ENCODE data around the gene GPR18. TPM values are rescaled to one million over a fixed set of nuclear protein-coding genes. Genes with fewer than 3 reads are reported as not detected.

Gene GPR18
- total RNA-seq, 4 donors from 2014 or later = not detected

DNA sequence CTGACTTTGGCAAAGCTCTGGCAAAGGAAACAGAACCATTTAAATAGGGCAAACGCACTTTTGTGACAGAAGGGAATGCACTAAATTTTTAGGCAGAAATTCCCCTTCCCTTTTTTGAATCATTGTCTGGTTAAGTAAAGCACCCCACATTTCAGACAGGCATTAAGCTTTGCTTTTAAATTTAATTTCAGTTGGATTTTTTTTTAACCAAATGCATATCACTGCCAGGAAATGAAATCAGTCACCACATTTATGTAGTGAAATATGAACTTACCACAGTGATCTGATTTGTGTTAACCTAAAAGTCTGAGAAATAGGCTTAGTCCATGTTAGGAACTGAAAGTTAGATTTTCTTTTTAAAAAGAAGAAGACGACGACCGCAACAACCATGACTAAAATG, 38.2 kb upstream of the GPR18 start:
- Histone ChIP-seq H3K36me3 (no peaks in the 10 kb centered on the region), H3K27me3 (no peaks in the 10 kb centered on the region), H3K4me1 (no peaks in the 10 kb centered on the region), H3K9me3 (no peaks in the 10 kb centered on the region), H3K27ac (no peak overlapping the region), H3K4me3 (no peak overlapping the region)
- DNase-seq (ENCODE audit: low spot score in 2 of 2) = no peak
- 74% methylated on average over 4 of the region's 4 CpGs for WGBS
- TF ChIP-seq EP300 (IDR thresholded peaks at IDR 0.05) (no peak), POLR2A (IDR thresholded peaks at IDR 0.05) (no peak), CTCF (IDR thresholded peaks at IDR 0.05) (no peak), POLR2AphosphoS5 (IDR thresholded peaks at IDR 0.05) (no peak)

DNA sequence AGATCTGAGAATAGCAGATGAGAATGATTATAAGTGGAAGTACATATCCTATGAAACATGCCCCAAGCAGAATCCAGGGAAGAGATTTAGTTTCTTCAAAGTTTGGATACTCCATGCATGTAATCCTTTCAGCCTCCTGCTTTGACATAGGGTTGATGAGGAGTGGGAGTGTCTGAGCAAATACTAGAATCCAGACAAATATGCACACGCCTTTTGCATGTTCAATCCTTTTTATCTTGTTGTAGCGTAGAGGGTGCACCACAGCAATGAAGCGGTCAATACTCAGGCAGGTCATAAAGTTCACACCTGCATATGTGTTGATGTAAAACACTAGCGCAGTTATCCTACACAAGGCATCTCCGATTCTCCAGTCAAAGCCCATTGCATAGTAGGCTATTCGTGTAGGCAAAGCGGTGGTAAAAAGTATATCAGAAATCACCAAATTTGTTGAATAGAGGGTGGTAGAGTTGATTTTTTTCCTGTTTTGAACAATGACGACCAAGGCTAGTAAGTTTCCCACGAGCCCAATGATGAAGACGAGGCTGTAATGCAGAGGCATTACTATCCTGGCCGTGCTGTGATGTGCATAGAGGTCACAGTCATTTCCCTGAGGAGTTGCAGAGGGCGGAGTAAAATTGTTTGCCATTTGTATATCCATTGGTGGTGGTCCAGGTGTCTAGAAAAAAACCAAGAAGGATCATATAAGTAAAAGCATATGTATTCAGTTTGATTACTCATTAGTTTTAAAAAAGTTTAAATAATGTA, 37.5 kb upstream of the GPR18 start:
- H3K4me3 ChIP-seq = no peak overlapping the region
- H3K27me3 ChIP-seq = no peaks in the 10 kb centered on the region
- DNase-seq (ENCODE audit: low spot score in 2 of 2) = no peak
- TF ChIP-seq POLR2AphosphoS5 (IDR thresholded peaks at IDR 0.05) = no peak
- TF ChIP-seq CTCF (IDR thresholded peaks at IDR 0.05) = no peak
- no peak for TF ChIP-seq EP300 (IDR thresholded peaks at IDR 0.05)
- TF ChIP-seq POLR2A (IDR thresholded peaks at IDR 0.05) = no peak
- no peaks in the 10 kb centered on the region for H3K4me1 ChIP-seq
- H3K9me3 ChIP-seq = no peaks in the 10 kb centered on the region
- H3K27ac ChIP-seq = no peak overlapping the region
- WGBS = 93% methylated on average over 12 of the region's 12 CpGs
- no peaks in the 10 kb centered on the region for H3K36me3 ChIP-seq

DNA sequence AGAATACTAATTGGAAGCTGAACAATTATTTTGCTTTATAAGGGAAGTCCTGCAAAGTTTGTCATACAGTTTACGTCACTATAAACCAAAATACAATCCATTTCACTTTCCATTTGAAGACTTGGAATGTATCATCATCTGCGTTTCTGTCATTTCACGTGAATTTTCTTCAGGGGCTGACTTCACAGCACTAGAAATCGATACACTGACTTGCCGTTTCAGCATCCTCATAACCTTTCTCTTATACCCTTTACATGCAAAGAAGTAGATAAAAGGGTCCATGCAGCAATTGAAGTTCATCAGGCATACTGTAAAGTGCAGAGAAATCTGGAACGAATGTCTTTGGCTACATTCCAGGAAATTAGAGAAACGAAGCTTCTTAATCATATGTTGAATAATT, 36.8 kb upstream of the GPR18 start:
- Histone ChIP-seq H3K27ac (no peak overlapping the region), H3K27me3 (no peaks in the 10 kb centered on the region), H3K4me1 (no peaks in the 10 kb centered on the region), H3K4me3 (no peak overlapping the region), H3K9me3 (no peaks in the 10 kb centered on the region), H3K36me3 (no peaks in the 10 kb centered on the region)
- TF ChIP-seq CTCF (IDR thresholded peaks at IDR 0.05) = no peak
- no peak for TF ChIP-seq POLR2AphosphoS5 (IDR thresholded peaks at IDR 0.05)
- no peak for TF ChIP-seq EP300 (IDR thresholded peaks at IDR 0.05)
- no peak for TF ChIP-seq POLR2A (IDR thresholded peaks at IDR 0.05)
- DNase-seq (ENCODE audit: low spot score in 2 of 2) = no peak
- WGBS = 66% methylated on average over 7 of the region's 7 CpGs

DNA sequence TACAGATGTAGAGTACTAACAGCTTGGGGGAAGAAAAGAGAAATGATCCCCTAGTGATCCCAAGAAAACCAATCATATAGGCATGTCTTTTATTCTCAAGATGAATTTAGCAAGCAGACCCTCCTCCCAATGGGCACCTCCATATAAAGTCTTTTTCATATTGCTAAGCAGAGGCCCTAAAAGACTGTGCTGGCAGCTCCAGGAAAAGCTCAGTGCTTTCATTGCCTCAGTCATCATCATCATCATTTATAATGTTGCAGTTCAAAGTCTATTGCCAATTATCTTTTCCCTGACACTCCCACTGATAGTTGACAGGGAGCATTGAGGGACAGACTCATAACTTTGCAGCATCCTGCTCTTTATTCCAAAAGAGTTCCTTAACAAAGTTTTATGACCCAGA, 36.0 kb upstream of the GPR18 start:
- no peak for TF ChIP-seq POLR2AphosphoS5 (IDR thresholded peaks at IDR 0.05)
- TF ChIP-seq EP300 (IDR thresholded peaks at IDR 0.05) = no peak
- no peak for TF ChIP-seq CTCF (IDR thresholded peaks at IDR 0.05)
- TF ChIP-seq POLR2A (IDR thresholded peaks at IDR 0.05) = no peak
- no peak for DNase-seq (ENCODE audit: low spot score in 2 of 2)
- H3K9me3 ChIP-seq = no peaks in the 10 kb centered on the region
- H3K27me3 ChIP-seq = no peaks in the 10 kb centered on the region
- H3K36me3 ChIP-seq = no peaks in the 10 kb centered on the region
- H3K4me3 ChIP-seq = no peak overlapping the region
- H3K27ac ChIP-seq = no peak overlapping the region
- peaks cover 1% of the 10 kb centered on the region for H3K4me1 ChIP-seq

DNA sequence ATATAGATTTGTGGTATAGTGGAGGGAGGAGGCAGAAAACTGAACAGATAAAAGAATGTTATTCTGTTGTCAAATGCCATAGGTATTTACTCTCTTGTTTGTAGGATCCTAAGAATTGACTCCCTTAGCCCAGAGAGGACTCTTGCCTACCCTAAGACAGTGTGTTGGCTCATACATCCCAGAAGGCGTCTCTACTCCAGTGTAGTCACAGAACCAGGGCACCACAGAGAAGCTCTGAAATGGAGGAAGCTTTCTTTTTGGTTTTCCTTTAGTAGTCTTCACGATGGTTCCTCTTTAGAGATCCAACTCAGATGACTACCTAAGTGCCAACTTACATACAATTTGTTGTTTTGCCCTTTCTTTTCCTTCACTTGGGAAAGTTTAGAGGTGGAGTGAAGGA, 35.0 kb upstream of the GPR18 start:
- TF ChIP-seq POLR2AphosphoS5 (IDR thresholded peaks at IDR 0.05) (no peak), CTCF (IDR thresholded peaks at IDR 0.05) (no peak), EP300 (IDR thresholded peaks at IDR 0.05) (no peak), POLR2A (IDR thresholded peaks at IDR 0.05) (no peak)
- no peaks in the 10 kb centered on the region for H3K9me3 ChIP-seq
- H3K4me1 ChIP-seq = peaks cover 11% of the 10 kb centered on the region
- H3K27me3 ChIP-seq = no peaks in the 10 kb centered on the region
- 82% methylated on average over 2 of the region's 2 CpGs for WGBS
- H3K27ac ChIP-seq = no peak overlapping the region
- no peaks in the 10 kb centered on the region for H3K36me3 ChIP-seq
- no peak overlapping the region for H3K4me3 ChIP-seq
- no peak for DNase-seq (ENCODE audit: low spot score in 2 of 2)
